ENCODE results near the gene ZBTB38. TPM values are rescaled to one million over a fixed set of nuclear protein-coding genes. Genes with fewer than 3 reads are reported as not detected.

Gene ZBTB38
- total RNA-seq, 2 experiments from 2014 or later = 21.8 to 22.0 TPM

DNA sequence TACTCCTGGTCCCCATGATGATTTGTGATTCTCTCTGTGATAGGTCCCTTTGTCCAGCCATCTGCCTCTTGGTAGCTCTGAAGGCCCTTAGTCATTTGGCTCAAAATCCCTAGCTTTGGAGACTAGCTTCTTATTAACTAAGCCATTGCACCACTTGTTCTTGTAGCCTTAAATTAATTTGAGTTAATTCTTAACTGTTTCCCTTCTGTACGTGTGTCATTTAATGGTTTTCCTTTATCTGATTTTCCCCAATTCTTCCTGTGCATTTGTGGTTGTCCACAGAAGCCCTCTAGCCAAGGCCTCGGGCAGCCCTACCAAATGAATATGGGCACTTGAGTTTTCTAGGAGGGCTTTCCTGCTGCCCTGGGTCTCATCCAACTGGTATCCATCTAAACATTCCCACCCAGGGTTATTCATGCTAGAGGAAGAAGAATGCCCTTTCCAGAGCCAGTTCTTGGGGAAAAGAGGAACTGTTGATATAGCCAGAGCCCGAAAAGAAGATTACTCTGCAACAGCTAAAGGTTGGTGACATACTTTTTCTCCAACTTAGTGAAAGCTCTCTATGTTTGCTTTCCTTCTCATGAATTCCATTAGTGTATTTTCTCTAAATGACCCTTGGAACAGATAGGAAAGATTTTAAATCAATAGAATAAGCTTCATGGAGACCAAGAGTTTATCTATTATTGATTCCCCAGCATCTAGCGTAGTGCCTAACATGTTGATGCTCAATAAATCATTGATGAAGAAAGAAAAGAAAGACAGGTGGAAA lies 44.2 kb upstream of the ZBTB38 start:
- Mint-ChIP-seq H3K4me1 (ENCODE audit: low read depth) (peaks cover 36% of the 10 kb centered on the region), H3K36me3 (ENCODE audit: low read depth) (peaks cover 16% of the 10 kb centered on the region), H3K27ac (no peak overlapping the region), H3K4me3 (no peak overlapping the region), H3K9me3 (peaks cover 8% of the 10 kb centered on the region), H3K27me3 (no peaks in the 10 kb centered on the region)
- intact Hi-C loops (cut with DNase I, micrococcal nuclease) = no loop called here
- ATAC-seq (ENCODE audit: poor library complexity) (no peak), DNase-seq (no peak)
- POLR2A ChIA-PET = interaction anchor here (0.8 to 1.3 kb wide), 3 partner anchors 13 to 24 kb away, joined by 3 to 4 read pairs (median 4); no protein-coding TSS in a partner anchor
- H3K4me3 ChIP-seq (ENCODE audit: low read length) = no peak overlapping the region
- H3K9me3 ChIP-seq (ENCODE audit: control insufficient read depth in 1 of 2, insufficient read depth in 1 of 2, low read length in 2 of 2) = no peaks in the 10 kb centered on the region
- no peak for TF ChIP-seq CTCF (IDR thresholded peaks at IDR 0.05)
- H3K4me1 ChIP-seq (ENCODE audit: insufficient read depth, low read length) = peaks cover 16% of the 10 kb centered on the region
- H3K27me3 ChIP-seq (ENCODE audit: control insufficient read depth in 1 of 2, insufficient read depth in 2 of 2, low read length in 2 of 2) = no peaks in the 10 kb centered on the region
- H3K36me3 ChIP-seq (ENCODE audit: insufficient read depth, low read length) = no peaks in the 10 kb centered on the region
- CTCF ChIA-PET = interaction anchor here (1.0 to 2.8 kb wide), 2 partner anchors 12 to 128 kb away, joined by 3 to 11 read pairs; no protein-coding TSS in a partner anchor
- H3K27ac ChIP-seq (ENCODE audit: low read depth in 1 of 2, low read length in 2 of 2) = no peak overlapping the region

DNA sequence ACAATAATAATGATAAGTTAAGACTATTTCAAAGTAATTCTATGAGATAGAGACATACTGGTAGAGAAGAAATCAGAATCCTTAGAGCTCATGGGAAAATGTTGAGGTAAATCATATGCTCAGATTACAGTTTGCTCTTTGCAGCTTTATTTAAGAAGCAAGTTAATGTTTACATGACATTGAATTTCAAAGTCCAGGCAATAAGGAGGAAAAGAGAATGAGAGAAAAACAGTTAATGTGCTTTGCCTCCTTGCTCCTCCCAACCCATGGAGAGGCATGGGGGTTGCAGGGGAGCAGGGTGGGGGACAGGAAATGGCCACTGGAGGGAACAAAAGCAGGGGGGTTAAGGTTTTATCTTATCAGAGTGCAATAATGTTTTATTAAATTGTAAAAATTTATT lies 42.2 kb upstream of the ZBTB38 start:
- TF ChIP-seq CTCF (IDR thresholded peaks at IDR 0.05) = no peak
- POLR2A ChIA-PET = interaction anchor here (0.7 kb wide), 1 partner anchor 15 kb away, joined by 3 read pairs; no protein-coding TSS in a partner anchor

DNA sequence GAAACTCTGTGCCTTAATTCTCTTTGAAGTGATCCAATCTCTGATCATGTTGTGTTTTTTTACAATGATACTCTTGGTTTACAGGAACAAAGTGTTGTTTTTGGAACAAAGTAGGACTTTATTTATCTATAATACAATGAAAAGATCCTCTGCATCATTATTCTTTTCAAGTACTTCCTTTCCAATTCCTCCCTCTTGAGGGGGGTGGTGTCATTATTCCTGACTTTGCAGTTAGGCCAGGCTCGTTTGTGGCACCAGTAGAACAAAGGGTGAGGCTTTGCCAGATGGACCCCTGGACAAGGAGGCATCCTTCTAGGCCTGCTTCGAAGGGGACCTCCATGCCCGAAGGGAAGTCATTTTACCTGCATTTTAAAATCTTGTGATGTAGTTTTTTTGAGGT lies 41.7 kb upstream of the ZBTB38 start:
- no peak overlapping the region for H3K27ac ChIP-seq (ENCODE audit: low read depth in 1 of 2, low read length in 2 of 2)
- Mint-ChIP-seq H3K4me3 (no peak overlapping the region), H3K4me1 (ENCODE audit: low read depth) (peaks cover 13% of the 10 kb centered on the region), H3K9me3 (no peaks in the 10 kb centered on the region), H3K27me3 (no peaks in the 10 kb centered on the region), H3K27ac (no peak overlapping the region), H3K36me3 (ENCODE audit: low read depth) (peaks cover 4% of the 10 kb centered on the region)
- H3K4me1 ChIP-seq (ENCODE audit: insufficient read depth, low read length) = peaks cover 3% of the 10 kb centered on the region
- no peak overlapping the region for H3K4me3 ChIP-seq (ENCODE audit: low read length)
- DNase-seq = no peak
- H3K36me3 ChIP-seq (ENCODE audit: insufficient read depth, low read length) = no peaks in the 10 kb centered on the region
- ATAC-seq (ENCODE audit: poor library complexity) = no peak
- POLR2A ChIA-PET = no interaction called here
- CTCF ChIA-PET = no interaction called here
- TF ChIP-seq CTCF (IDR thresholded peaks at IDR 0.05) = no peak
- H3K27me3 ChIP-seq (ENCODE audit: control insufficient read depth in 1 of 2, insufficient read depth in 2 of 2, low read length in 2 of 2) = no peaks in the 10 kb centered on the region
- intact Hi-C loops (cut with DNase I, micrococcal nuclease) = no loop called here
- no peaks in the 10 kb centered on the region for H3K9me3 ChIP-seq (ENCODE audit: control insufficient read depth in 1 of 2, insufficient read depth in 1 of 2, low read length in 2 of 2)

More for the DNA sequence above, 42.2 kb upstream of the ZBTB38 start:
- DNase-seq = no peak
- no peaks in the 10 kb centered on the region for H3K36me3 ChIP-seq (ENCODE audit: insufficient read depth, low read length)
- Mint-ChIP-seq H3K36me3 (ENCODE audit: low read depth) (peaks cover 4% of the 10 kb centered on the region), H3K4me1 (ENCODE audit: low read depth) (peaks cover 18% of the 10 kb centered on the region), H3K4me3 (no peak overlapping the region), H3K9me3 (no peaks in the 10 kb centered on the region), H3K27ac (no peak overlapping the region), H3K27me3 (no peaks in the 10 kb centered on the region)
- H3K27me3 ChIP-seq (ENCODE audit: control insufficient read depth in 1 of 2, insufficient read depth in 2 of 2, low read length in 2 of 2) = no peaks in the 10 kb centered on the region
- no peaks in the 10 kb centered on the region for H3K9me3 ChIP-seq (ENCODE audit: control insufficient read depth in 1 of 2, insufficient read depth in 1 of 2, low read length in 2 of 2)
- H3K4me1 ChIP-seq (ENCODE audit: insufficient read depth, low read length) = peaks cover 8% of the 10 kb centered on the region
- CTCF ChIA-PET = no interaction called here
- H3K27ac ChIP-seq (ENCODE audit: low read depth in 1 of 2, low read length in 2 of 2) = no peak overlapping the region
- no peak overlapping the region for H3K4me3 ChIP-seq (ENCODE audit: low read length)
- intact Hi-C loops (cut with DNase I, micrococcal nuclease) = no loop called here
- no peak for ATAC-seq (ENCODE audit: poor library complexity)
